Measurements from ENCODE around the gene ARHGDIG.

DNA sequence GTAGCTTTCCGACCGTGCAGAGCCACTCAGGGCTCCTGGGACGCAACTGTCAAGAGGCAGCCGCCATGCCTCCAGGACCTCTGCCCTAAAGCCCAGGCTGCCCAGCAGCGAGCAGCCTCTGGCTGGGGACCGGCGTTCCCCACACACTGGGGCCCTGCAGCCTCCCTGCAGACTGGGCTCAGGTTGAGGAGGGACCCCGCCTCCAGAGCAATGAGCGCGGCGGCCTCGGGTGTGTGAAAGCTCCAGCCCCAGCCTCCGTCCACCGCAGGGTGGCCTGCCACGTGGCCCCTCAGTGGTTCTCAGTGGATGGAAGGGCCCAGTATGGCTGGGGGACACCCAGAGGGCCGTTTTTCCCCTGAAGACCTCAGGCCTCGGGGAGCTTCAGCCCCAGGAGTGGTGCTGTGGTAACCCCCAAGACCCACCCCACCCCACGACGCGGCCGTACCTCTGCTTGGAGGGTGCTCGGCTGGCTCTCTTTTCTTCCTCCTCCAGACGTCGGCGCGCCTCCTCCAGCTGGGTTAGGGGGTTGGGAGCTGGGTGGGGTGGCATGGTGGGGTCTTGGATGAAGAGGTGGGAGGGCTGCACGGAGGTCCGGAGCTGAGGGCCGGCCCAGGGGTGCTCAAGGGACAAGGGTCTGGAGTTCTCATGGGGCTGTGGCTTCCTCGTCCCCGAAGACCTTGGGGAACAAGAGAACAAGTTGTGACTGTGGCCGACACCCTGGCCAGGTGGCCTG lies 12.8 kb downstream of the ARHGDIG start:
- TF ChIP-seq, protein P1, sequence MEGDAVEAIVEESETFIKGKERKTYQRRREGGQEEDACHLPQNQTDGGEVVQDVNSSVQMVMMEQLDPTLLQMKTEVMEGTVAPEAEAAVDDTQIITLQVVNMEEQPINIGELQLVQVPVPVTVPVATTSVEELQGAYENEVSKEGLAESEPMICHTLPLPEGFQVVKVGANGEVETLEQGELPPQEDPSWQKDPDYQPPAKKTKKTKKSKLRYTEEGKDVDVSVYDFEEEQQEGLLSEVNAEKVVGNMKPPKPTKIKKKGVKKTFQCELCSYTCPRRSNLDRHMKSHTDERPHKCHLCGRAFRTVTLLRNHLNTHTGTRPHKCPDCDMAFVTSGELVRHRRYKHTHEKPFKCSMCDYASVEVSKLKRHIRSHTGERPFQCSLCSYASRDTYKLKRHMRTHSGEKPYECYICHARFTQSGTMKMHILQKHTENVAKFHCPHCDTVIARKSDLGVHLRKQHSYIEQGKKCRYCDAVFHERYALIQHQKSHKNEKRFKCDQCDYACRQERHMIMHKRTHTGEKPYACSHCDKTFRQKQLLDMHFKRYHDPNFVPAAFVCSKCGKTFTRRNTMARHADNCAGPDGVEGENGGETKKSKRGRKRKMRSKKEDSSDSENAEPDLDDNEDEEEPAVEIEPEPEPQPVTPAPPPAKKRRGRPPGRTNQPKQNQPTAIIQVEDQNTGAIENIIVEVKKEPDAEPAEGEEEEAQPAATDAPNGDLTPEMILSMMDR (IDR thresholded peaks at IDR 0.05; ENCODE audit: borderline replicate concordance, extremely low read depth, low read length, poor library complexity, severe bottlenecking), result no peak
- TF ChIP-seq EZH2 (IDR thresholded peaks at IDR 0.05; ENCODE audit: borderline replicate concordance, low read depth, low read length, severe bottlenecking), result no peak

Data from DND-41 (cell line).